WTC11 (cell line): Measurements from ENCODE around the gene NTRK2. TPM values are rescaled to one million over a fixed set of nuclear protein-coding genes. Genes with fewer than 3 reads are reported as not detected.

ENCODE experiments used
- ATAC-seq: fragments of 200-7000 bp; cut with Tn5 transposase; 2 replicates; pipeline ENCODE4 v1.10.0; 2021; ENCODE audit warnings: mild to moderate bottlenecking, moderate library complexity
- CTCF ChIA-PET: fragments of 300-600 bp; sonication (Branson Sonifier 250); formaldehyde crosslinking; loops from one replicate; lab custom pipeline; 2021; ENCODE audit warnings: antibody characterized with exemption; lab: Charles Lee
- POLR2A ChIA-PET: fragments of 350-600 bp; sonication (Branson Sonifier 250); formaldehyde crosslinking; loops from one replicate; lab custom pipeline; 2021; ENCODE audit warnings: antibody characterized with exemption; lab: Charles Lee
- DNase-seq: peaks from one replicate; pipeline ENCODE4 v3.0.0; 2021; ENCODE audit warnings: low spot score
- H3K27ac Mint-ChIP-seq: 2 replicates; pipeline ENCODE4 v1.8.0; 2021; ENCODE audit warnings: mixed read lengths
- H3K27me3 Mint-ChIP-seq: 2 replicates; pipeline ENCODE4 v1.8.0; 2021; ENCODE audit warnings: low read depth, mild to moderate bottlenecking, moderate library complexity, mixed read lengths
- H3K36me3 Mint-ChIP-seq: 2 replicates; pipeline ENCODE4 v1.8.0; 2021; ENCODE audit warnings: mixed read lengths
- H3K4me1 Mint-ChIP-seq: 2 replicates; pipeline ENCODE4 v1.8.0; 2022; ENCODE audit warnings: mixed read lengths
- H3K4me3 Mint-ChIP-seq: 2 replicates; pipeline ENCODE4 v1.8.0; 2021; ENCODE audit warnings: mild to moderate bottlenecking, moderate library complexity, mixed read lengths
- H3K9me3 Mint-ChIP-seq: 2 replicates; pipeline ENCODE4 v1.8.0; 2021; ENCODE audit warnings: mixed read lengths
- ELF4 ChIP-seq: sonication (generic); formaldehyde crosslinking; IDR thresholded peaks from 2 replicates; pipeline ENCODE4 v1.8.1; 2022; ENCODE audit warnings: low read depth, mild to moderate bottlenecking, moderate library complexity, missing genetic modification reagents
- GABPB1 ChIP-seq: sonication (generic); formaldehyde crosslinking; IDR thresholded peaks from 2 replicates; pipeline ENCODE4 v1.8.1; 2023; ENCODE audit warnings: mild to moderate bottlenecking, missing genetic modification reagents
- MYBL2 ChIP-seq: sonication (generic); formaldehyde crosslinking; IDR thresholded peaks from 2 replicates; pipeline ENCODE4 v1.8.1; 2023; ENCODE audit warnings: mild to moderate bottlenecking, moderate library complexity, missing genetic modification reagents
- OVOL2 ChIP-seq: fragments of 250-450 bp; sonication (Bioruptor Pico); IDR thresholded peaks from 2 replicates; pipeline ENCODE4 v1.9.0; 2021; ENCODE audit warnings: mild to moderate bottlenecking, borderline replicate concordance
- PRRX2 ChIP-seq: fragments of 250-450 bp; sonication (Bioruptor Pico); IDR thresholded peaks from 2 replicates; pipeline ENCODE4 v1.8.0; 2021; ENCODE audit warnings: mild to moderate bottlenecking
- RELA ChIP-seq: sonication (generic); formaldehyde crosslinking; IDR thresholded peaks from 2 replicates; pipeline ENCODE4 v1.8.1; 2022; ENCODE audit warnings: missing genetic modification reagents, mild to moderate bottlenecking, borderline replicate concordance
- ZNF317 ChIP-seq: sonication (generic); formaldehyde crosslinking; IDR thresholded peaks from 2 replicates; pipeline ENCODE4 v1.8.1; 2023; ENCODE audit warnings: low read depth, mild to moderate bottlenecking, moderate library complexity, missing genetic modification reagents, borderline replicate concordance
- total RNA-seq: library from RNA; stranded (reverse); gene quantifications from 3 replicates; pipeline ENCODE4 v1.2.3, GENCODE V29; 2021
- TF ChIP-seq, protein P1 (sequence below): sonication (generic); formaldehyde crosslinking; IDR thresholded peaks from 2 replicates; pipeline ENCODE4 v1.8.0; 2023; ENCODE audit warnings: missing genetic modification reagents, mild to moderate bottlenecking, borderline replicate concordance
- TF ChIP-seq, protein P2 (sequence below): sonication (generic); formaldehyde crosslinking; IDR thresholded peaks from 2 replicates; pipeline ENCODE4 v1.8.1; 2022; ENCODE audit warnings: missing genetic modification reagents, borderline replicate concordance
- TF ChIP-seq, protein P3 (sequence below): sonication (generic); formaldehyde crosslinking; conservative IDR thresholded peaks from 2 replicates; pipeline ENCODE4 v1.8.1; 2023; ENCODE audit warnings: mild to moderate bottlenecking, low read depth, missing genetic modification reagents, moderate library complexity
- TF ChIP-seq, protein P4 (sequence below): sonication (generic); formaldehyde crosslinking; IDR thresholded peaks from 2 replicates; pipeline ENCODE4 v1.8.1; 2023; ENCODE audit warnings: mild to moderate bottlenecking, moderate library complexity, missing genetic modification reagents

NTRK2 gene
- total RNA-seq, 1 experiment from 2014 or later, result 0.02 TPM

DNA sequence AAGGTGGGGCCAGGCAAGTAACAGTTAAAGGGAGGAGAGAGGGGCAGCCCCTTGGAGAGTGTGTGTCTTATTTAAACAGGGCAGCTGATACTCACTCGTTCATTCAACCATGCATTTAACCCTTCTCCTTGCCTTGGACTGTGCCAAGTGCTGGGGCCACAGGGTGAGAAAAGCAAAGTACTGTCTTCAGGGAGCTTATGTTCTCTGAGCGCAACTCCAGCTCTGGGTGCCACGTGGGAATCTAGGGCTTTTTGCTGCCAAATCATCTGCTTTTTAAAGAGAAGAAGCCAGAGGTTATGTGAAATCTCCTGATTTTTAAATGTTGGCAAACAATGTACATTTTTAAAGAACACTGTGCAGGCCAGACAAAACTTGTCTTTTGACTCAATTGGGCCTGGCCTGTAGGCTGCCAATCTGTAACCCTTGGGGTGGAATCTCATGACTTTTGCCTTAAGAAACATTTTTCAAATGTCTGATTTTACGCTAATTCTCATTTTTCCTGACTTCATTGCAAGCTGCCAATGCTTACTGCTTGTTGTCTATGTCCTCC lies 157.8 kb downstream of the NTRK2 start:
- Mint-ChIP-seq H3K36me3 (no peaks in the 10 kb centered on the region), H3K4me3 (no peak overlapping the region), H3K27ac (no peak overlapping the region), H3K27me3 (no peaks in the 10 kb centered on the region; the same call in 1 of the 2 replicates), H3K9me3 (no peaks in the 10 kb centered on the region), H3K4me1 (peaks cover 4% of the 10 kb centered on the region)
- no peak for DNase-seq
- ChIA-PET CTCF (no interaction called here), POLR2A (no interaction called here)
- ATAC-seq, result no peak
- TF ChIP-seq PRRX2 (CRISPR knock-in tag) (no peak), ELF4 (CRISPR knock-in tag) (no peak), MYBL2 (no peak), OVOL2 (CRISPR knock-in tag) (no peak)
- TF ChIP-seq, protein P1, sequence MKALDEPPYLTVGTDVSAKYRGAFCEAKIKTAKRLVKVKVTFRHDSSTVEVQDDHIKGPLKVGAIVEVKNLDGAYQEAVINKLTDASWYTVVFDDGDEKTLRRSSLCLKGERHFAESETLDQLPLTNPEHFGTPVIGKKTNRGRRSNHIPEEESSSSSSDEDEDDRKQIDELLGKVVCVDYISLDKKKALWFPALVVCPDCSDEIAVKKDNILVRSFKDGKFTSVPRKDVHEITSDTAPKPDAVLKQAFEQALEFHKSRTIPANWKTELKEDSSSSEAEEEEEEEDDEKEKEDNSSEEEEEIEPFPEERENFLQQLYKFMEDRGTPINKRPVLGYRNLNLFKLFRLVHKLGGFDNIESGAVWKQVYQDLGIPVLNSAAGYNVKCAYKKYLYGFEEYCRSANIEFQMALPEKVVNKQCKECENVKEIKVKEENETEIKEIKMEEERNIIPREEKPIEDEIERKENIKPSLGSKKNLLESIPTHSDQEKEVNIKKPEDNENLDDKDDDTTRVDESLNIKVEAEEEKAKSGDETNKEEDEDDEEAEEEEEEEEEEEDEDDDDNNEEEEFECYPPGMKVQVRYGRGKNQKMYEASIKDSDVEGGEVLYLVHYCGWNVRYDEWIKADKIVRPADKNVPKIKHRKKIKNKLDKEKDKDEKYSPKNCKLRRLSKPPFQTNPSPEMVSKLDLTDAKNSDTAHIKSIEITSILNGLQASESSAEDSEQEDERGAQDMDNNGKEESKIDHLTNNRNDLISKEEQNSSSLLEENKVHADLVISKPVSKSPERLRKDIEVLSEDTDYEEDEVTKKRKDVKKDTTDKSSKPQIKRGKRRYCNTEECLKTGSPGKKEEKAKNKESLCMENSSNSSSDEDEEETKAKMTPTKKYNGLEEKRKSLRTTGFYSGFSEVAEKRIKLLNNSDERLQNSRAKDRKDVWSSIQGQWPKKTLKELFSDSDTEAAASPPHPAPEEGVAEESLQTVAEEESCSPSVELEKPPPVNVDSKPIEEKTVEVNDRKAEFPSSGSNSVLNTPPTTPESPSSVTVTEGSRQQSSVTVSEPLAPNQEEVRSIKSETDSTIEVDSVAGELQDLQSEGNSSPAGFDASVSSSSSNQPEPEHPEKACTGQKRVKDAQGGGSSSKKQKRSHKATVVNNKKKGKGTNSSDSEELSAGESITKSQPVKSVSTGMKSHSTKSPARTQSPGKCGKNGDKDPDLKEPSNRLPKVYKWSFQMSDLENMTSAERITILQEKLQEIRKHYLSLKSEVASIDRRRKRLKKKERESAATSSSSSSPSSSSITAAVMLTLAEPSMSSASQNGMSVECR (CRISPR knock-in tag), result no peak
- TF ChIP-seq, protein P2, sequence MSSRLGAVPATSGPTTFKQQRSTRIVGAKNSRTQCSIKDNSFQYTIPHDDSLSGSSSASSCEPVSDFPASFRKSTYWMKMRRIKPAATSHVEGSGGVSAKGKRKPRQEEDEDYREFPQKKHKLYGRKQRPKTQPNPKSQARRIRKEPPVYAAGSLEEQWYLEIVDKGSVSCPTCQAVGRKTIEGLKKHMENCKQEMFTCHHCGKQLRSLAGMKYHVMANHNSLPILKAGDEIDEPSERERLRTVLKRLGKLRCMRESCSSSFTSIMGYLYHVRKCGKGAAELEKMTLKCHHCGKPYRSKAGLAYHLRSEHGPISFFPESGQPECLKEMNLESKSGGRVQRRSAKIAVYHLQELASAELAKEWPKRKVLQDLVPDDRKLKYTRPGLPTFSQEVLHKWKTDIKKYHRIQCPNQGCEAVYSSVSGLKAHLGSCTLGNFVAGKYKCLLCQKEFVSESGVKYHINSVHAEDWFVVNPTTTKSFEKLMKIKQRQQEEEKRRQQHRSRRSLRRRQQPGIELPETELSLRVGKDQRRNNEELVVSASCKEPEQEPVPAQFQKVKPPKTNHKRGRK (CRISPR knock-in tag), result no peak
- TF ChIP-seq, all 79 proteins: peak for 0

DNA sequence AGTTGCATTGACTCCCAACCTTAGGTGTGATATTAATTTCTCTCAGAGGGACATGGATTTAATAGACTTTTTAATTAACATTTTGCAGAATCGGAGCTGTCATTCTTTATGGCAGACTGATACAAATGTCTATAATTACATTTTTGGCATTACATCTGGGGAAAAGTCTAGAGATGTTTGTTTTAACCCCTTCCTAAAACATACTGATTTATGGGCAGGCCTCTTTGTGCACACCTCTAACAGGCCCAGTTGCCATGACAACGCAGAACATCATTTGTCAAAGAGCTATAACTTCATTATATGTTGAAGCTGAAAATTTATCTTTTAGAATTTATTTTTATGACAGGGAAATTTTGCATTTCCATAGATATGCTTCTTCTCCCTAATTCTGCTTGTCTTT lies 158.5 kb downstream of the NTRK2 start:
- TF ChIP-seq, protein P3, sequence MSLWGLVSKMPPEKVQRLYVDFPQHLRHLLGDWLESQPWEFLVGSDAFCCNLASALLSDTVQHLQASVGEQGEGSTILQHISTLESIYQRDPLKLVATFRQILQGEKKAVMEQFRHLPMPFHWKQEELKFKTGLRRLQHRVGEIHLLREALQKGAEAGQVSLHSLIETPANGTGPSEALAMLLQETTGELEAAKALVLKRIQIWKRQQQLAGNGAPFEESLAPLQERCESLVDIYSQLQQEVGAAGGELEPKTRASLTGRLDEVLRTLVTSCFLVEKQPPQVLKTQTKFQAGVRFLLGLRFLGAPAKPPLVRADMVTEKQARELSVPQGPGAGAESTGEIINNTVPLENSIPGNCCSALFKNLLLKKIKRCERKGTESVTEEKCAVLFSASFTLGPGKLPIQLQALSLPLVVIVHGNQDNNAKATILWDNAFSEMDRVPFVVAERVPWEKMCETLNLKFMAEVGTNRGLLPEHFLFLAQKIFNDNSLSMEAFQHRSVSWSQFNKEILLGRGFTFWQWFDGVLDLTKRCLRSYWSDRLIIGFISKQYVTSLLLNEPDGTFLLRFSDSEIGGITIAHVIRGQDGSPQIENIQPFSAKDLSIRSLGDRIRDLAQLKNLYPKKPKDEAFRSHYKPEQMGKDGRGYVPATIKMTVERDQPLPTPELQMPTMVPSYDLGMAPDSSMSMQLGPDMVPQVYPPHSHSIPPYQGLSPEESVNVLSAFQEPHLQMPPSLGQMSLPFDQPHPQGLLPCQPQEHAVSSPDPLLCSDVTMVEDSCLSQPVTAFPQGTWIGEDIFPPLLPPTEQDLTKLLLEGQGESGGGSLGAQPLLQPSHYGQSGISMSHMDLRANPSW (CRISPR knock-in tag), result no peak
- TF ChIP-seq ZNF317 (CRISPR knock-in tag) (no peak), GABPB1 (CRISPR knock-in tag) (no peak), RELA (CRISPR knock-in tag) (no peak)
- TF ChIP-seq, protein P4, sequence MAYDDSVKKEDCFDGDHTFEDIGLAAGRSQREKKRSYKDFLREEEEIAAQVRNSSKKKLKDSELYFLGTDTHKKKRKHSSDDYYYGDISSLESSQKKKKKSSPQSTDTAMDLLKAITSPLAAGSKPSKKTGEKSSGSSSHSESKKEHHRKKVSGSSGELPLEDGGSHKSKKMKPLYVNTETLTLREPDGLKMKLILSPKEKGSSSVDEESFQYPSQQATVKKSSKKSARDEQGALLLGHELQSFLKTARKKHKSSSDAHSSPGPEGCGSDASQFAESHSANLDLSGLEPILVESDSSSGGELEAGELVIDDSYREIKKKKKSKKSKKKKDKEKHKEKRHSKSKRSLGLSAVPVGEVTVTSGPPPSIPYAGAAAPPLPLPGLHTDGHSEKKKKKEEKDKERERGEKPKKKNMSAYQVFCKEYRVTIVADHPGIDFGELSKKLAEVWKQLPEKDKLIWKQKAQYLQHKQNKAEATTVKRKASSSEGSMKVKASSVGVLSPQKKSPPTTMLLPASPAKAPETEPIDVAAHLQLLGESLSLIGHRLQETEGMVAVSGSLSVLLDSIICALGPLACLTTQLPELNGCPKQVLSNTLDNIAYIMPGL (CRISPR knock-in tag), result no peak
- ChIA-PET CTCF (no interaction called here), POLR2A (no interaction called here)
- Mint-ChIP-seq H3K27ac (no peak overlapping the region), H3K27me3 (no peaks in the 10 kb centered on the region; the same call in 1 of the 2 replicates), H3K4me1 (peaks cover 10% of the 10 kb centered on the region), H3K9me3 (no peaks in the 10 kb centered on the region), H3K4me3 (no peak overlapping the region), H3K36me3 (no peaks in the 10 kb centered on the region)
- no peak for DNase-seq
- ATAC-seq, result no peak
